ENCODE data around the gene PSMB10.

DNA sequence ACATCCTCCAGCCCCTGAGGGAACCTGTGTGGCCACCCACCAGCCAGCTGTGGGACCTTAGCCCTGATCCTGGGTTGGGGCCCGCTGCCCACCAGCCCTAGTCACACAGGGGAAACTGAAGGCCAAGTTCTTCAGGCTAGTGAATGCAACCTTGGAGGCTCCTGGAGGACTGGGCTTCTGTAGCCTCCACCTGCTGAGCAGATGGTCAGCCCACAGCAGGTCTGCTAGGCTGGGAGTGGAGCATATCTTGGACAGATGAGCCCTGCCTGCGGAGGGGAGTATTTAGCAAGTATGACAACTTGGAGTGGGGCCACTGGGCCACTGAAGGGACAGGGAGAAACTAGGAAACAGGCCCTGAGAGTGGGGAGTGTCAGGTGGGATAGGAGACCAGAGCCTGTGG is 39.6 kb upstream of the PSMB10 start:
- TF ChIP-seq POLR2A (IDR thresholded peaks at IDR 0.05), result no peak
- TF ChIP-seq, protein P1, sequence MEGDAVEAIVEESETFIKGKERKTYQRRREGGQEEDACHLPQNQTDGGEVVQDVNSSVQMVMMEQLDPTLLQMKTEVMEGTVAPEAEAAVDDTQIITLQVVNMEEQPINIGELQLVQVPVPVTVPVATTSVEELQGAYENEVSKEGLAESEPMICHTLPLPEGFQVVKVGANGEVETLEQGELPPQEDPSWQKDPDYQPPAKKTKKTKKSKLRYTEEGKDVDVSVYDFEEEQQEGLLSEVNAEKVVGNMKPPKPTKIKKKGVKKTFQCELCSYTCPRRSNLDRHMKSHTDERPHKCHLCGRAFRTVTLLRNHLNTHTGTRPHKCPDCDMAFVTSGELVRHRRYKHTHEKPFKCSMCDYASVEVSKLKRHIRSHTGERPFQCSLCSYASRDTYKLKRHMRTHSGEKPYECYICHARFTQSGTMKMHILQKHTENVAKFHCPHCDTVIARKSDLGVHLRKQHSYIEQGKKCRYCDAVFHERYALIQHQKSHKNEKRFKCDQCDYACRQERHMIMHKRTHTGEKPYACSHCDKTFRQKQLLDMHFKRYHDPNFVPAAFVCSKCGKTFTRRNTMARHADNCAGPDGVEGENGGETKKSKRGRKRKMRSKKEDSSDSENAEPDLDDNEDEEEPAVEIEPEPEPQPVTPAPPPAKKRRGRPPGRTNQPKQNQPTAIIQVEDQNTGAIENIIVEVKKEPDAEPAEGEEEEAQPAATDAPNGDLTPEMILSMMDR (IDR thresholded peaks at IDR 0.05), result no peak
